Common myeloid progenitor, CD34-positive (primary cell): ENCODE data around the gene SLC45A3.

Experiments
- CTCF ChIA-PET: fragments of 350-600 bp; sonication (Branson Sonifier 250); formaldehyde crosslinking; loops from one replicate; lab custom pipeline; 2021; ENCODE audit warnings: antibody characterized with exemption; lab: Charles Lee
- POLR2A ChIA-PET: fragments of 350-600 bp; sonication (Branson Sonifier 250); formaldehyde crosslinking; loops from one replicate; lab custom pipeline; 2021; ENCODE audit warnings: antibody characterized with exemption; lab: Charles Lee
- DNase-seq, 3 donors: peaks; one replicate each; pipeline versions ENCODE4 v3.0.0 to v3.0.0-alpha.2; 2013
- H3K27ac ChIP-seq, 2 experiments: 1 replicate in 1 of 2; 2 replicates in 1 of 2; pipeline ENCODE4 v1.7.0; 2013; ENCODE audit warnings: inconsistent platforms in 2 of 2, low read length in 2 of 2, mild to moderate bottlenecking in 2 of 2, low read depth in 1 of 2, moderate library complexity in 1 of 2; ENCODE audit not compliant: severe bottlenecking in 2 of 2, insufficient read depth in 1 of 2, poor library complexity in 1 of 2
- H3K27me3 ChIP-seq, 5 experiments: replicated peaks in 2 of 5; 1 replicate in 3 of 5; 2 replicates in 2 of 5; pipeline versions ENCODE4 v1.6.1 to v1.7.0; 2013; ENCODE audit warnings: low read length in 4 of 5, mild to moderate bottlenecking in 2 of 5, moderate library complexity in 2 of 5, inconsistent platforms in 1 of 5; ENCODE audit not compliant: insufficient read depth in 5 of 5, control insufficient read depth in 4 of 5
- H3K36me3 ChIP-seq, 4 experiments: 1 replicate in 2 of 4; 2 replicates in 2 of 4; pipeline versions ENCODE4 v1.6.1 to v1.7.0; 2013; ENCODE audit warnings: low read length in 3 of 4, control low read depth in 1 of 4, mild to moderate bottlenecking in 1 of 4; ENCODE audit not compliant: control insufficient read depth in 4 of 4, insufficient read depth in 4 of 4
- H3K4me1 ChIP-seq, 4 experiments: 1 replicate in 3 of 4; 2 replicates in 1 of 4; pipeline versions ENCODE4 v1.6.1 to v1.7.1; 2013; ENCODE audit warnings: low read length in 3 of 4, mild to moderate bottlenecking in 3 of 4, control low read depth in 1 of 4, inconsistent platforms in 1 of 4, moderate library complexity in 1 of 4; ENCODE audit not compliant: control insufficient read depth in 4 of 4, insufficient read depth in 4 of 4; ENCODE audit errors: control extremely low read depth in 1 of 4
- H3K4me3 ChIP-seq, 7 experiments: 1 replicate in 4 of 7; 2 replicates in 3 of 7; pipeline versions ENCODE4 v1.5.1 to v1.7.0; 2013; ENCODE audit warnings: mild to moderate bottlenecking in 7 of 7, low read length in 6 of 7, moderate library complexity in 6 of 7, inconsistent platforms in 2 of 7, low read depth in 2 of 7, control low read depth in 1 of 7; ENCODE audit not compliant: insufficient read depth in 4 of 7, control insufficient read depth in 1 of 7; ENCODE audit errors: extremely low read depth in 1 of 7
- H3K9me3 ChIP-seq, 5 experiments: 1 replicate in 4 of 5; 2 replicates in 1 of 5; pipeline versions ENCODE4 v1.6.1 to v1.7.1; 2013; ENCODE audit warnings: low read length in 4 of 5, mild to moderate bottlenecking in 2 of 5, inconsistent platforms in 1 of 5, low read depth in 1 of 5, moderate library complexity in 1 of 5; ENCODE audit not compliant: control insufficient read depth in 4 of 5, insufficient read depth in 2 of 5; ENCODE audit errors: control extremely low read depth in 1 of 5
- WGBS: methylation state at CpG from one replicate; pipeline ENCODE4 v1.1.5; 2013; ENCODE audit not compliant: insufficient coverage; 5-methylcytosine and 5-hydroxymethylcytosine counted together

SLC45A3 gene

DNA sequence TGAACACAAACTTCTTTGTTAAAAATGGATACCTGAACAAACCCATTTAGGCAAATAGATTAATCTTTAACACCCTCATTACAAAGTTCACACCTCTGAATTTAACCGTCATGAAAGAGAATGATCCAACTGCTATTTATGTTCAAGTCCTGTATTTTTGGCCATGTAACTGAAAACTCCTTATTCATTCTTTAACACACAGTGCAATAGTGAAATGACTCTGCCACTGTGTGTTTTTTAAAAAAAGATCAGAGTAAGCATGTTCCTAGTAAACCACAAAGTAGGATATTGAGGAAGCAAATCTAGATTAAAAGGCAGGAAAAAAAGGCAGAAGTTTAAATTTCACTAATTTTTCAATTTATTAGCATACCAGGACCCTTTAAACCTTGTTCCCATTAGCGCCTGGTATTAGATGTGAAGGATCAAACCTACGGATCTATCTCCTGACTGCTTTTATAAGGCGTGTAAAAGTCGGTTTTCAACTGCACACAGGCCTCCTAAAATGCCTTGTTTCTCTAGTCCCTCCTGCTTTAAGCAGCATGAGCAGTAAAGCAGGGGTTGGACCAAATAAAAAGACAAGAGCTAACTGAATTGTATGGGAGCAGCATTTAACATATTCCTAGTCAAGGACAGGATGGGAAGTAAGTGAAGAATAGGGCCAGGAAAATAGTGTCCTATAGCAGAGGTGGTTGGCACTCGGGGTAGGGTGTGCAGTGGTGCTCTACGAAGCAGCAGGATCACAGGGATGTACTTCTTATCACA lies 36.2 kb upstream of the SLC45A3 start:
- POLR2A ChIA-PET, result no interaction called here
- CTCF ChIA-PET, result interaction anchor here (1.0 to 1.1 kb wide), 2 partner anchors 13 to 26 kb away, joined by 3 to 4 read pairs; no protein-coding TSS in a partner anchor
- WGBS, result 100% methylated on average over 3 of the region's 7 CpGs
- Histone ChIP-seq H3K27me3 (no peaks in the 10 kb centered on the region), H3K4me3 (no peak overlapping the region), H3K9me3 (no peaks in the 10 kb centered on the region), H3K36me3 (peaks cover 12 to 76% (median 45%) of the 10 kb centered on the region in 4 experiments), H3K27ac (peak overlapping the region in 1 of 2 experiments; percentile 10), H3K4me1 (peaks cover 4 to 9% (median 7%) of the 10 kb centered on the region in 4 experiments)
- DNase-seq, result no peak

GRCh38 chr1:205715628-205716027 lies 35.3 kb upstream of the SLC45A3 start:
- no peaks in the 10 kb centered on the region for H3K27me3 ChIP-seq
- DNase-seq, result peak in 2 of 3 donors; percentile 50 to 53
- WGBS, result 29% methylated on average over 2 of the region's 5 CpGs
- H3K27ac ChIP-seq, result no peak overlapping the region
- no peaks in the 10 kb centered on the region for H3K9me3 ChIP-seq
- H3K36me3 ChIP-seq, result peaks cover 12 to 72% (median 37%) of the 10 kb centered on the region in 4 experiments
- ChIA-PET CTCF (interaction anchor here (0.6 to 19.6 kb wide), 8 partner anchors 9 to 186 kb away, joined by 3 to 1013 read pairs (median 4); partner anchors contain the start of gene SLC45A3), POLR2A (interaction anchor here (0.6 kb wide), 1 partner anchor 34 kb away, joined by 3 read pairs; the partner anchor contains the start of gene NUCKS1)
- H3K4me1 ChIP-seq, result peaks cover 8 to 13% (median 12%) of the 10 kb centered on the region in 4 experiments
- H3K4me3 ChIP-seq, result no peak overlapping the region

GRCh38 chr1:205714906-205715246 lies 34.6 kb upstream of the SLC45A3 start:
- Histone ChIP-seq H3K27me3 (no peaks in the 10 kb centered on the region), H3K9me3 (no peaks in the 10 kb centered on the region), H3K4me1 (peaks cover 9 to 18% (median 16%) of the 10 kb centered on the region in 4 experiments), H3K27ac (no peak overlapping the region), H3K4me3 (no peak overlapping the region), H3K36me3 (peaks cover 12 to 65% (median 29%) of the 10 kb centered on the region in 4 experiments)
- ChIA-PET POLR2A (interaction anchor here (0.6 kb wide), 1 partner anchor 35 kb away, joined by 3 read pairs; the partner anchor contains the start of gene NUCKS1), CTCF (interaction anchor here (0.7 to 19.6 kb wide), 11 partner anchors 12 to 191 kb away, joined by 3 to 1013 read pairs (median 5); partner anchors contain the start of gene SLC45A3)
- 92% methylated on average over 4 of the region's 4 CpGs for WGBS
- no peak for DNase-seq

- Histone ChIP-seq H3K36me3 (peaks cover 8 to 60% (median 24%) of the 10 kb centered on the region in 4 experiments), H3K4me1 (peaks cover 9 to 22% (median 16%) of the 10 kb centered on the region in 4 experiments), H3K4me3 (no peak overlapping the region), H3K9me3 (no peaks in the 10 kb centered on the region), H3K27ac (peak overlapping the region in 1 of 2 experiments; percentile 6), H3K27me3 (no peaks in the 10 kb centered on the region)
- ChIA-PET CTCF (interaction anchor here (0.5 to 19.6 kb wide), 16 partner anchors 9 to 228 kb away, joined by 3 to 1013 read pairs (median 4); partner anchors contain the start of gene SLC45A3), POLR2A (interaction anchor here (0.6 kb wide), 1 partner anchor 16 kb away, joined by 8 read pairs; no protein-coding TSS in a partner anchor)
- DNase-seq, result peak in 1 of 3 donors; percentile 42
- 93% methylated on average over 4 of the region's 5 CpGs for WGBS
Measured at GRCh38 chr1:205714190-205714905, 34.0 kb upstream of the SLC45A3 start.

DNA sequence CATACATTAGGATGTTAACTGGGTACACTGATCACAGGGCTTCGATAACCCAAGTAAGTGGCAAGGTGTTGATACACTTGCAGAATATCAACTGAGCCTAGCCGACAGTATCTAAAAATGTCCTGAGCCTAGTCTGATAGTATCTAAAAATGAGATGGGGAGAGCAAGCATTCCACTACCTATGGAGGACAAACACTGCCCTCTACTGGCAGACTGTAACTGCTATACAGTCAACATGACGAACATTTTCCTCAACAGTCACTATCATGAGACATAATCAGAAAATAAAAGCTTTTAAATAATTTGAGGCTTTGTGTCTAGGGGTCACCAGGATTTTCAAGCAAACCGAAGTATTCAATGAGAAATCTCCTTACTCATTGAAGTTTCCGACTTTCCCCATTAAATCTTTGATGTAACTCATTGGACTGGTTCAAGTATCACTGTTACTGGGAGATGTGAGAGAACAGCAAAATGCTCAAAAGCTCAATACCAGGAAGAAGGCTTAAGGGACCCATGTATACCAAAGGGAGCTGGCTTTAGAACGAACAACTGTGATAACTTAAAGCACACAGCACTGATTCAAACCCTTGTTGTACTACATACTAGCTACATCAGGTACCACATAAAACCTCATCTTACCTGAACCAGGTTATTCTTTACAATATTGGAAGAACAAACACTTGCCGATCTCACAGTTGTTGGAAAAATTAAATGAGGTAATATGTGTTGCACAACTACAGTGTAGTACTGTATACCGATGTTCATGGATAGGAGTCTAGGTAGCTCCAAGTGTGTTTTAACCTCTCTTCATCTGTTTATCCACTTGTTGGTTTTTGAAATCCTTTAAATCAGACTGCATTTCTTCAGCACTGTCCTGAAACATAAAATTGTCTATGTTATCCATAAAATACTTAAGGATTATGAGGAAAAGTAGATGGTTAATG lies 31.1 kb upstream of the SLC45A3 start:
- POLR2A ChIA-PET, result interaction anchor here (0.7 to 1.1 kb wide), 2 partner anchors 51 to 53 kb away, joined by 3 read pairs; no protein-coding TSS in a partner anchor
- no peak overlapping the region for H3K27ac ChIP-seq
- 61% methylated on average over 4 of the region's 8 CpGs for WGBS
- peaks cover 0 to 42% (median 7%) of the 10 kb centered on the region in 4 experiments for H3K36me3 ChIP-seq
- CTCF ChIA-PET, result interaction anchor here (0.7 to 19.6 kb wide), 30 partner anchors 9 to 267 kb away, joined by 3 to 1013 read pairs (median 5); partner anchors contain the start of genes ELK4 and SLC45A3
- DNase-seq, result peak; percentile 87 to 92 (median 88)
- peaks cover 26 to 49% (median 34%) of the 10 kb centered on the region in 4 experiments for H3K4me1 ChIP-seq
- H3K27me3 ChIP-seq, result no peaks in the 10 kb centered on the region
- H3K4me3 ChIP-seq, result no peak overlapping the region
- no peaks in the 10 kb centered on the region for H3K9me3 ChIP-seq
